Erythroblast (primary cell): ENCODE data around the gene NQO2.

Experiments
- GATA1 ChIP-seq: IDR thresholded peaks from 2 replicates; pipeline ENCODE4 v1.6.1; 2011; ENCODE audit warnings: low read depth, mild to moderate bottlenecking, control low read depth, low read length, moderate library complexity
- POLR2A ChIP-seq: IDR thresholded peaks from 2 replicates; pipeline ENCODE4 v1.6.1; 2011; ENCODE audit warnings: mild to moderate bottlenecking, low read length

DNA sequence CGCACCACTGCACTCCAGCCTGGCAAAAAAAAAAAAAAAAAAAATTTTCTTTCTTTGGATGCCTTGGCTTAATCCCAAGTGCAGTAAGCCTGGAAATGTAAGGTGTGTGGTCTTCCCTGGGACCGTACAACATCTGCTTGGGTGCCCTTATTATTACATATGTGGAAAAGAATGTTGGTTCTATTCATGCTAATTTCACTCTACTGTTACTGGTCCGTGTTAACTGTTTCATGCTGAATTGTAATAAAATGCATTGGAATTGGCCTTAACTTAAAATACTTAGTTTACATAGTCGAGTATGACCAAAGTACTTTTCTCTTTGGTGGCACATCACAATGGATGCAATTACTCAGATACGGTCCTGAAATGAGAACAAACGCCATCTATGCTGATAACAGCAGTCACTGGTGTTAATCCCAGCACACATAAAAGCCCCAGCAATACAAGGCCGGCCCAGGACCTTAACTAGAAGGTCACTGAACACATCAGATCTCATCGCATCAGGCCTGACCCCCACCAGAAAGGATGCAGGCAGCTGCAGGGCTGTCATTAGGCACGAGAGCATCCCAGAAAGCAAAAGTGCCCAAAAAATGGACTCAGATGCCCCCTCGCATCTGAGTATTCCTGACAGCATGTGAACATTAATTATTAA, 29.5 kb upstream of the NQO2 start:
- no peak for TF ChIP-seq POLR2A
- no peak for TF ChIP-seq GATA1
